IMR-90 (cell line): ENCODE measurements around the gene RIT1. TPM values are rescaled to one million over a fixed set of nuclear protein-coding genes. Genes with fewer than 3 reads are reported as not detected.

Experiments
- ATAC-seq: fragments of 200-7000 bp; cut with Tn5 transposase; 2 replicates; pipeline ENCODE4 v1.9.1; 2020; ENCODE audit warnings: low read depth, mild to moderate bottlenecking, moderate library complexity
- BruUV-seq: library from RNA; stranded (reverse); fragments of 400-500 nt; replicated peaks from 2 replicates; lab custom pipeline; 2021; lab: Mats Ljungman, UMichigan
- CTCF ChIA-PET: fragments of 300-600 bp; formaldehyde crosslinking; extraction: SDS; loops from one replicate; lab custom pipeline; 2021; ENCODE audit warnings: antibody characterized with exemption; lab: Yijun Ruan, JAX
- POLR2A ChIA-PET: fragments of 300-600 bp; sonication (Branson Sonifier 250); formaldehyde crosslinking; loops from one replicate; lab custom pipeline; 2022; ENCODE audit warnings: antibody characterized with exemption; ENCODE audit not compliant: unreplicated experiment; lab: Charles Lee
- DNase-seq: peaks from one replicate; pipeline ENCODE4 v3.0.0; 2013
- H2AFZ ChIP-seq: replicated peaks from 2 replicates; pipeline ENCODE3; 2013; ENCODE audit warnings: low read length, mild to moderate bottlenecking; ENCODE audit not compliant: poor library complexity
- H2AK5ac ChIP-seq: 2 replicates; pipeline ENCODE4 v1.6.1; 2013; ENCODE audit warnings: low read depth, low read length, inconsistent platforms
- H2AK9ac ChIP-seq: replicated peaks from 2 replicates; pipeline ENCODE3; 2013; ENCODE audit warnings: mild to moderate bottlenecking, low read depth, low read length, moderate library complexity; ENCODE audit not compliant: poor library complexity
- H2BK120ac ChIP-seq: 2 replicates; pipeline ENCODE4 v1.6.1; 2013; ENCODE audit warnings: low read depth, low read length, inconsistent platforms
- H2BK15ac ChIP-seq: 3 replicates; pipeline ENCODE4 v1.6.1; 2013; ENCODE audit warnings: low read depth, low read length, inconsistent platforms
- H2BK20ac ChIP-seq: 2 replicates; pipeline ENCODE4 v1.6.1; 2013; ENCODE audit warnings: low read depth, mild to moderate bottlenecking, inconsistent platforms, low read length, moderate library complexity
- H2BK5ac ChIP-seq: 2 replicates; pipeline ENCODE4 v1.6.1; 2013; ENCODE audit warnings: mild to moderate bottlenecking, low read depth, low read length, inconsistent platforms; ENCODE audit not compliant: poor library complexity, severe bottlenecking
- H3K14ac ChIP-seq: replicated peaks from 2 replicates; pipeline ENCODE4 v1.6.1; 2013; ENCODE audit warnings: low read depth, low read length, inconsistent platforms
- H3K18ac ChIP-seq: 2 replicates; pipeline ENCODE4 v1.6.1; 2013; ENCODE audit warnings: low read depth, low read length, control low read depth
- H3K23ac ChIP-seq: 2 replicates; pipeline ENCODE4 v1.6.1; 2013; ENCODE audit warnings: low read depth, low read length, inconsistent platforms
- H3K27ac ChIP-seq: 2 replicates; pipeline ENCODE4 v1.5.1; 2013; ENCODE audit warnings: mild to moderate bottlenecking, control low read depth, low read length; ENCODE audit not compliant: insufficient read depth
- H3K27me3 ChIP-seq: 2 replicates; pipeline ENCODE4 v1.6.1; 2013; ENCODE audit warnings: low read length; ENCODE audit not compliant: control insufficient read depth, insufficient read depth
- H3K36me3 ChIP-seq: 2 replicates; pipeline ENCODE4 v1.6.1; 2013; ENCODE audit warnings: low read length, mixed read lengths; ENCODE audit not compliant: control insufficient read depth, insufficient read depth
- H3K4ac ChIP-seq: 2 replicates; pipeline ENCODE4 v1.6.1; 2013; ENCODE audit warnings: low read depth, low read length, inconsistent platforms
- H3K4me1 ChIP-seq: 2 replicates; pipeline ENCODE4 v1.6.1; 2013; ENCODE audit warnings: low read length, mixed read lengths; ENCODE audit not compliant: control insufficient read depth, insufficient read depth
- H3K4me2 ChIP-seq: 2 replicates; pipeline ENCODE4 v1.6.1; 2013; ENCODE audit warnings: low read depth, mild to moderate bottlenecking, control low read depth, low read length, moderate library complexity
- H3K4me3 ChIP-seq: 2 replicates; pipeline ENCODE4 v1.5.1; 2013; ENCODE audit warnings: low read depth, mild to moderate bottlenecking, control low read depth, low read length, moderate library complexity; ENCODE audit not compliant: insufficient read depth
- H3K56ac ChIP-seq: 2 replicates; pipeline ENCODE4 v1.6.1; 2013; ENCODE audit warnings: low read length, inconsistent platforms; ENCODE audit not compliant: insufficient read depth; ENCODE audit errors: extremely low read depth
- H3K79me1 ChIP-seq, 2 experiments: 2 replicates each; pipeline ENCODE4 v1.6.1; 2013; ENCODE audit warnings: low read length in 2 of 2, inconsistent platforms in 1 of 2, low read depth in 1 of 2
- H3K9ac ChIP-seq: 2 replicates; pipeline ENCODE4 v1.6.1; 2013; ENCODE audit warnings: low read depth, low read length, control low read depth
- H3K9me1 ChIP-seq: 2 replicates; pipeline ENCODE4 v1.6.1; 2013; ENCODE audit warnings: low read length, inconsistent platforms; ENCODE audit not compliant: insufficient read depth
- H3K9me3 ChIP-seq: 2 replicates; pipeline ENCODE4 v1.6.1; 2013; ENCODE audit warnings: low read length; ENCODE audit not compliant: control insufficient read depth, insufficient read depth
- H4K20me1 ChIP-seq: 2 replicates; pipeline ENCODE4 v1.6.1; 2013; ENCODE audit warnings: low read length, inconsistent platforms; ENCODE audit not compliant: insufficient read depth
- H4K5ac ChIP-seq: 2 replicates; pipeline ENCODE4 v1.6.1; 2013; ENCODE audit warnings: mild to moderate bottlenecking, low read depth, low read length, control low read depth
- H4K8ac ChIP-seq, 2 experiments: 2 replicates each; pipeline ENCODE4 v1.6.1; 2013; ENCODE audit warnings: low read depth in 2 of 2, low read length in 2 of 2, control low read depth in 1 of 2, inconsistent platforms in 1 of 2
- H4K91ac ChIP-seq: 2 replicates; pipeline ENCODE4 v1.6.1; 2013; ENCODE audit warnings: low read depth, low read length, inconsistent platforms; ENCODE audit not compliant: insufficient read depth
- BHLHE40 ChIP-seq: fragments of 150-350 bp; IDR thresholded peaks from 2 replicates; pipeline ENCODE4 v1.6.1; 2016; ENCODE audit warnings: mild to moderate bottlenecking, low read depth, low read length
- CEBPB ChIP-seq: IDR thresholded peaks from 2 replicates; pipeline ENCODE4 v1.6.1; 2012; ENCODE audit warnings: low read depth, low read length, improper control_type of control experiment
- CHD1 ChIP-seq: IDR thresholded peaks from 2 replicates; pipeline ENCODE4 v1.6.1; 2012; ENCODE audit warnings: low read depth, low read length, improper control_type of control experiment
- CTCF ChIP-seq: conservative IDR thresholded peaks from 2 replicates; pipeline ENCODE4 v1.5.1; 2012; ENCODE audit warnings: mild to moderate bottlenecking, low read depth, low read length, improper control_type of control experiment
- ELK1 ChIP-seq: fragments of 150-350 bp; IDR thresholded peaks from 2 replicates; pipeline ENCODE4 v1.6.1; 2016; ENCODE audit warnings: low read depth, mild to moderate bottlenecking, low read length, moderate library complexity, borderline replicate concordance
- FOS ChIP-seq: fragments of 150-350 bp; IDR thresholded peaks from 2 replicates; pipeline ENCODE4 v1.6.1; 2016; ENCODE audit warnings: low read depth, low read length
- MAFK ChIP-seq: IDR thresholded peaks from 2 replicates; pipeline ENCODE4 v1.6.1; 2012; ENCODE audit warnings: low read depth, low read length, improper control_type of control experiment
- MAZ ChIP-seq: IDR thresholded peaks from 2 replicates; pipeline ENCODE4 v1.6.1; 2012; ENCODE audit warnings: low read depth, mild to moderate bottlenecking, low read length, improper control_type of control experiment, moderate library complexity, borderline replicate concordance
- MXI1 ChIP-seq: IDR thresholded peaks from 2 replicates; pipeline ENCODE4 v1.6.1; 2012; ENCODE audit warnings: low read depth, mild to moderate bottlenecking, low read length, moderate library complexity, borderline replicate concordance
- NFE2L2 ChIP-seq: fragments of 150-350 bp; IDR thresholded peaks from 2 replicates; pipeline ENCODE4 v1.6.1; 2016; ENCODE audit warnings: low read depth, mild to moderate bottlenecking, low read length
- POLR2A ChIP-seq: IDR thresholded peaks from 2 replicates; pipeline ENCODE4 v1.6.1; 2012; ENCODE audit warnings: mild to moderate bottlenecking, low read depth, low read length
- RCOR1 ChIP-seq: IDR thresholded peaks from 2 replicates; pipeline ENCODE4 v1.6.1; 2012; ENCODE audit warnings: mild to moderate bottlenecking, low read length, improper control_type of control experiment; ENCODE audit not compliant: insufficient replicate concordance
- RFX5 ChIP-seq: IDR thresholded peaks from 2 replicates; pipeline ENCODE4 v1.8.0; 2012; ENCODE audit warnings: low read depth, mild to moderate bottlenecking, low read length, moderate library complexity
- SMC3 ChIP-seq: fragments of 150-350 bp; IDR thresholded peaks from 2 replicates; pipeline ENCODE4 v1.6.1; 2016; ENCODE audit warnings: low read depth, mild to moderate bottlenecking, antibody characterized with exemption, low read length, moderate library complexity
- USF2 ChIP-seq: fragments of 150-350 bp; IDR thresholded peaks from 2 replicates; pipeline ENCODE4 v1.6.1; 2017; ENCODE audit warnings: mild to moderate bottlenecking, antibody characterized with exemption, low read length, low read depth
- WGBS, 2 experiments: methylation state at CpG; one replicate each; pipeline versions ENCODE4 v1.1.5 to v1.1.7; 2013; ENCODE audit warnings: missing lambda C conversion rate in 2 of 2; ENCODE audit not compliant: insufficient read length in 1 of 2; ENCODE audit errors: extremely low coverage in 2 of 2; 5-methylcytosine and 5-hydroxymethylcytosine counted together
- dilution Hi-C: fragments of 300-500 bp; cut with HindIII; formaldehyde crosslinking; loops from one replicate; pipeline ENCODE4 v1.14.3; 2018; ENCODE audit warnings: low sequenced_read_pairs; ENCODE audit not compliant: unreplicated experiment
- in situ Hi-C: fragments of 300-500 bp; cut with MboI; formaldehyde crosslinking; loops from 3 replicates; pipeline ENCODE4 v1.14.3; 2019; ENCODE audit warnings: low sequenced_read_pairs, inconsistent platforms, mixed read lengths
- intact Hi-C: fragments of 100-400 bp; cut with micrococcal nuclease; formaldehyde crosslinking; loops from 2 replicates; pipeline ENCODE4 v1.10.0; 2022
- polyA plus RNA-seq, 3 experiments: library from polyadenylated mRNA; depleted of rRNA; stranded (reverse); fragments of >200 nt; gene quantifications; 2 replicates each; pipeline ENCODE4 v1.2.3, GENCODE V29; 2012; ENCODE audit warnings: low replicate concordance in 1 of 3
- total RNA-seq: library from RNA; depleted of rRNA; stranded (reverse); fragments of >200 nt; gene quantifications from 2 replicates; pipeline ENCODE4 v1.2.3, GENCODE V29; 2012

The RIT1 gene
- total and polyA plus RNA-seq, 2 of the 4 experiments (the other 2 are of a cell fraction) = 29.6 to 46.8 TPM

- no peaks in the 10 kb centered on the region; the same call in 1 of the 2 replicates for H3K4me1 ChIP-seq
- ChIA-PET CTCF (interaction anchor here (0.5 to 0.6 kb wide), 2 partner anchors 28 to 54 kb away, joined by 3 read pairs; no protein-coding TSS in a partner anchor), POLR2A (no interaction called here)
- TF ChIP-seq FOS (no peak), SMC3 (no peak), NFE2L2 (no peak), MXI1 (no peak), CEBPB (no peak), MAFK (no peak), POLR2A (no peak), CTCF (no peak), BHLHE40 (no peak), RCOR1 (no peak), MAZ (no peak), ELK1 (no peak), CHD1 (no peak), RFX5 (no peak), USF2 (no peak)
- H3K4ac ChIP-seq = no peak overlapping the region
- H2BK120ac ChIP-seq = no peak overlapping the region
- H3K4me3 ChIP-seq = no peak overlapping the region
- no peak overlapping the region for H2AK5ac ChIP-seq
- no peak overlapping the region for H3K4me2 ChIP-seq
- intact Hi-C loops = no loop called here
- H3K27me3 ChIP-seq = no peaks in the 10 kb centered on the region
- ATAC-seq (no peak), DNase-seq (no peak)
- no peaks in the 10 kb centered on the region for H3K36me3 ChIP-seq
- WGBS, 2 experiments = no CpG with 5 or more reads among the region's 2 CpGs
- H3K23ac ChIP-seq = no peak overlapping the region
- no TSS peak for BruUV-seq
- in situ Hi-C loops = no loop called here
- no peak overlapping the region for H3K9ac ChIP-seq
- no peak overlapping the region for H4K91ac ChIP-seq
- no peak overlapping the region for H2BK15ac ChIP-seq
- H4K20me1 ChIP-seq = no peaks in the 10 kb centered on the region
- dilution Hi-C loops = no loop called here
- no peak overlapping the region for H3K18ac ChIP-seq
- peaks cover 5 to 59% of the 10 kb centered on the region in 2 experiments; a peak in 3 of 4 replicates for H3K79me1 ChIP-seq
- no peak overlapping the region for H2AK9ac ChIP-seq
- H4K8ac ChIP-seq = no peak overlapping the region
- no peak overlapping the region for H4K5ac ChIP-seq
- peaks cover 10% of the 10 kb centered on the region for H3K9me1 ChIP-seq
- H3K9me3 ChIP-seq = no peaks in the 10 kb centered on the region
- no peak overlapping the region for H3K27ac ChIP-seq
- H3K14ac ChIP-seq = no peak overlapping the region
- no peak overlapping the region for H2BK20ac ChIP-seq
- H2AFZ ChIP-seq = no peak overlapping the region
- H2BK5ac ChIP-seq = no peak overlapping the region
- H3K56ac ChIP-seq = no peak overlapping the region
Measured at GRCh38 chr1:155861896-155862295, 49.3 kb downstream of the RIT1 start.
